Measurements from ENCODE around the gene CLDN1.

CLDN1 gene

DNA sequence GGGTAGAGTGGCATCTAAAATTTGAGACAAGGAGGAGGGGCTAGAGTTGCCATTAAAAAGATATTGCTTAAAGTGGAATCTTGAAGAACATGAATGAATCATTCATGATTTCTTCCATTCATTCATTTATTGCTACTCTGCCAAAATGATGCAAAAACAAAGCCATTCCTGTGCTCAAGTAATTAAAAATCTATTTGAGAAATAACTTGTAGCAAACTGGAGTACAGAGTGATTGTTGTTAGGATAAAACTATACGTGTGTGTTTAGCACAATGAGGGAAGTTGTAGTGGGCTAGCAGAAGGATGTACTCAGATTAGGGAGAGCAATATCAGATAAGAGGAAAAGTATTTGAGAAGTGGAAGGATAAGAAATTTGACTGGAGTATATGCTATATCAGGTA lies 11.7 kb upstream of the CLDN1 start:
- TF ChIP-seq, protein P1, sequence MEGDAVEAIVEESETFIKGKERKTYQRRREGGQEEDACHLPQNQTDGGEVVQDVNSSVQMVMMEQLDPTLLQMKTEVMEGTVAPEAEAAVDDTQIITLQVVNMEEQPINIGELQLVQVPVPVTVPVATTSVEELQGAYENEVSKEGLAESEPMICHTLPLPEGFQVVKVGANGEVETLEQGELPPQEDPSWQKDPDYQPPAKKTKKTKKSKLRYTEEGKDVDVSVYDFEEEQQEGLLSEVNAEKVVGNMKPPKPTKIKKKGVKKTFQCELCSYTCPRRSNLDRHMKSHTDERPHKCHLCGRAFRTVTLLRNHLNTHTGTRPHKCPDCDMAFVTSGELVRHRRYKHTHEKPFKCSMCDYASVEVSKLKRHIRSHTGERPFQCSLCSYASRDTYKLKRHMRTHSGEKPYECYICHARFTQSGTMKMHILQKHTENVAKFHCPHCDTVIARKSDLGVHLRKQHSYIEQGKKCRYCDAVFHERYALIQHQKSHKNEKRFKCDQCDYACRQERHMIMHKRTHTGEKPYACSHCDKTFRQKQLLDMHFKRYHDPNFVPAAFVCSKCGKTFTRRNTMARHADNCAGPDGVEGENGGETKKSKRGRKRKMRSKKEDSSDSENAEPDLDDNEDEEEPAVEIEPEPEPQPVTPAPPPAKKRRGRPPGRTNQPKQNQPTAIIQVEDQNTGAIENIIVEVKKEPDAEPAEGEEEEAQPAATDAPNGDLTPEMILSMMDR (IDR thresholded peaks at IDR 0.05), result no peak
- no peak for TF ChIP-seq ZFX (IDR thresholded peaks at IDR 0.05; ENCODE audit: borderline replicate concordance)
- no peak overlapping the region for H3K27ac ChIP-seq

DNA sequence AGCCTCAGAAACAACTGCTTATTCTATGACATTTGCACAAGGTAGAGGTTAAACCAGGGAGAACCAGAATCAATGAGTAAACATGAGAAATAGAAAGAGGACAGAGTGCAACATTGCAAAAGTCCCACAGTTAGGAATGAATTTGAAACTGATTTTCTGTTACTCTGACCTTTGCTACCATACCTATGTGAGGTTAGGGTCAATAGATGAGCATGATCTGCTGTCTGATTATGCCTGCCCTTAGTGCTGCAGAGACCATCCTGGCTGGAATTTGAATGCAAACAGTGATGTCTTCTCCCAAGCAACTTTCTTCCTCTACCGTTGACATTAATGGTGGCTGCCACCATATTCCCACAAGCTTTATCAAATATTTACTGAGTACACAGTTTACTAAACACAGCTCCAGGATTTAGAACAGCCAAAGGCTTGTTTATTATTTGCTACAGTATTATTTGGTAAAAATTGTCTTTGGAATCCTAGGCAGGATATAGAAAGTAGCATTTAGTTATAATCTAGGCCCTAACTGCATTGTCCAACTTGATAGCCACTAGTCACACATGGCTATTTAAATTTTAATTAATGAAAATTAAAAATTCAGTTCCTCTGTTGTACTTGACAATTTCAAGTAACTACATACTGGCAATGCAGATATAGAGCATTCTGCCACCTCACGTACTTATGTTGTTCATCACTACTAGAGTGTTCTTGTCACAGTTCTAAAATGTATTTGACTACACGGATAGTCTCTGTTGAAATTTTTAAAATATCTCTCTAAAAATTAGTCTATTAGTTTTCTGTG lies 8.9 kb upstream of the CLDN1 start:
- peak overlapping the region; percentile 52 for H3K27ac ChIP-seq
- no peak for TF ChIP-seq ZFX (IDR thresholded peaks at IDR 0.05; ENCODE audit: borderline replicate concordance)
- TF ChIP-seq, protein P1 (IDR thresholded peaks at IDR 0.05), result no peak

DNA sequence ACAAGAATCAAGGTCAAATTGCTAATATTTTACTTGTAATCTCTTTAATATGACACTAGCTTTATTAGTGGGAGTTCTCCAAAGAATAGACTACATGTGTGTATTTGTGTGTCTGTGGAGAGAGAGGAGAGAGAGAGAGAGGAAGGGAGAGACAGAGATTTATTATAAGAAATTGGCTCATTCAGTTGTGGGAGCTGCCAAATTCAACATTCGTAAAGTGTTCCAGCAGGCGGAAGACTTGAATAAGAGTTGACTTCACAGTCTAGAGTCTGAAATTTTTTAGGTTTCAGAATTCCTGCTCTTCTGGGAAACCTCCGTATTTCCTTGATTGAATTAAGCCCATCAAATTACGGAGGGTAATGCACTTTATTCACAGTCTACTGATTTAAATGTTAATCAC lies 4.7 kb upstream of the CLDN1 start:
- H3K27ac ChIP-seq, result no peak overlapping the region
- TF ChIP-seq, protein P1 (IDR thresholded peaks at IDR 0.05), result no peak
- TF ChIP-seq ZFX (IDR thresholded peaks at IDR 0.05; ENCODE audit: borderline replicate concordance), result no peak

DNA sequence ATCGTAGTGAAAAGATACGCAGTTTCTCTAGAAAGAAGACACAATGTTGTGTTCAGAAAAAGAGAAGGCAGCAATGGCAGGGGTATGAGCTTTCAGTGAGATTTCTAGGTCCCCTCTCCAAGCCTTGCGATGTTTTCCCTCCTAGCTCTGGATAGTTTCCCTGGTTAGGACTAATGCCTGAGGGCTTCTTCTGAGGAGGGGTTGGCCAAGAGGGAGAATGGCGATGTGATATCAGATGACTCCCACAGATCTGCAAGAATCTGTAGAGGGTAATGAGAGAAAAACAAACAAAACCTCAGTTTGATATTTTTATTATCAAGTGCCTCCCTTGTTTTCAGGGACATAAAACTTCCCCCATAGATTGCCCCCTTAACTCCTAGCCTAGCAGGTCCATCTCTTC lies 4.1 kb upstream of the CLDN1 start:
- H3K27ac ChIP-seq, result no peak overlapping the region
- TF ChIP-seq ZFX (IDR thresholded peaks at IDR 0.05; ENCODE audit: borderline replicate concordance), result no peak
- TF ChIP-seq, protein P1 (IDR thresholded peaks at IDR 0.05), result no peak

DNA sequence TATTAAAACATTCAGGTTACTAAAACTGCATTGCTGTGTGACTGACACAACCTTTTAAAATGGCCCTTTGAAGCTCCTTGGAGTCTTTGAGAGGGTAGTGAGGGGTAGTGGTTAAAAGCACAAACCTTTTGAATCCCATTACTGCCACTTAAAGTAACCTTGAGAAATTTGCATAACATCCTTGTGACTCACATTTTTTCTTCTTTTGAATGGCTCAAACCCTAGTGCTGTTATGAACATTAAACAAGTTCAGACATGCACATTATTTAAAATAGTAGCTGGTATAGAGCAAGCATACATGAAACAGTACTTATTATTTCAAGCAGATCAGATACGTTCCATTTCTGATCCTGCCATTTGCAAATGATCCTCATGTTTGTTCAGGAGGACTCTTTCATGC lies 3.7 kb upstream of the CLDN1 start:
- TF ChIP-seq, protein P1 (IDR thresholded peaks at IDR 0.05), result no peak
- no peak for TF ChIP-seq ZFX (IDR thresholded peaks at IDR 0.05; ENCODE audit: borderline replicate concordance)

DNA sequence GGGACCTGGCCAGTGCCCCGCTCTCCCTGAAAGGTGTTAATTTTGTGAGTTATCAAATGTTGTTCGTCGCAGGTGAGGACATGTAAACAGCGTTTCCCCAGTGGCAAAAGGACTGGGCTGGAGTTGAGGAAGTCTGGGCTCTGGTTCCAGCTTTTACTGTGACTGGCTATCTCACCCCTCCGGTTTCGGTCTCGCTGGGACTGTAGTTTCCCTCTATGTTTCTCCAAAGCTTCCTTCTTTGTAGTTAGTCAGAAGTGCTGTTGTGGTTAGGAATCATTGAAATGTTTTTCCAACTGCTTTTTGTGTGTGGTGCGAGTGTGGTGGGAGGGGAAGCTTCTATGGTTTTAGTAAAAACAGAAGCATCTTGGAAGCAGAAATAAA lies 990 bp upstream of the CLDN1 start:
- no peak overlapping the region for H3K27ac ChIP-seq
- TF ChIP-seq, protein P1 (IDR thresholded peaks at IDR 0.05), result no peak

More for the DNA sequence above, 3.7 kb upstream of the CLDN1 start:
- no peak overlapping the region for H3K27ac ChIP-seq

DNA sequence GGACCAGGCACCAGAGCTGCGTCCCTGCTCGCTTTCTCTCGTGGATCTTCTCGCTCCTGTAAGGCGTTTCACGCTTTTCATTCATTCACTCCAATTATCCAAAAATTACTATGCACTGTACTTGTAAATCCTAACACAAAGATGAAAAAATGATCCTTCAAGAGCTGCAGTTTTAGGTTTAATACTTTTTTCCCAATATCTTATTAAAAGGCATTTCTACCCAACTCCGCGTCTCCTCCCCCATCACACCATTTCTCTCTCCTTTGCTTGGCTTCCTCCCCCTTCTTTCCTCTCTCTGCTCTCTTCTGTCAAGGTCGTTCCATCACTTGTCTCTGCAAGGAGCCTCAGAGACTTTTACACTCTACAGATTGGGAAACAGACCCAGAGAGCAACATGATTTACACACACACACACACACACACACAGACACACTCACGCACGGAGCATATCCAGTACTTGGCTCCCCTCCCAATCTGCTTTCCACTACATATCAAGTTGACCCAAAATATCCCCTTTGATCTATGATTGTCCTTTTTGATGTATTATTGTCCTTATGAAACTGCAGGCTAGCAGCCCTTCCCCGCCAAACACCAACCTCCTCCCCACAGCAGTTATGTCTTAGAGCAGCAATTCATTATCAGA lies 479 bp upstream of the CLDN1 start:
- no peak overlapping the region for H3K27ac ChIP-seq
- TF ChIP-seq, protein P1 (IDR thresholded peaks at IDR 0.05), result peak; percentile 80
- no peak for TF ChIP-seq ZFX (IDR thresholded peaks at IDR 0.05; ENCODE audit: borderline replicate concordance)
